Subcutaneous adipose tissue (tissue), 4 donors: ENCODE data around the gene SEPTIN8. TPM values are rescaled to one million over a fixed set of nuclear protein-coding genes. Genes with fewer than 3 reads are reported as not detected.

ENCODE experiments used
- total RNA-seq, 4 donors: library from RNA; depleted of rRNA; stranded (reverse); fragments of >200 nt; gene quantifications; one replicate each; pipeline ENCODE4 v1.1.0, GENCODE V29; 2016
- TF ChIP-seq, protein P1 (sequence below): fragments of 450-650 bp; IDR thresholded peaks from one replicate; pipeline ENCODE4 v1.5.1; 2016; ENCODE audit warnings: low read depth, mild to moderate bottlenecking, control low read depth, antibody characterized with exemption, moderate library complexity

The SEPTIN8 gene
- total RNA-seq, 4 donors from 2014 or later: 19.9 to 30.8 (median 22.4) TPM

DNA sequence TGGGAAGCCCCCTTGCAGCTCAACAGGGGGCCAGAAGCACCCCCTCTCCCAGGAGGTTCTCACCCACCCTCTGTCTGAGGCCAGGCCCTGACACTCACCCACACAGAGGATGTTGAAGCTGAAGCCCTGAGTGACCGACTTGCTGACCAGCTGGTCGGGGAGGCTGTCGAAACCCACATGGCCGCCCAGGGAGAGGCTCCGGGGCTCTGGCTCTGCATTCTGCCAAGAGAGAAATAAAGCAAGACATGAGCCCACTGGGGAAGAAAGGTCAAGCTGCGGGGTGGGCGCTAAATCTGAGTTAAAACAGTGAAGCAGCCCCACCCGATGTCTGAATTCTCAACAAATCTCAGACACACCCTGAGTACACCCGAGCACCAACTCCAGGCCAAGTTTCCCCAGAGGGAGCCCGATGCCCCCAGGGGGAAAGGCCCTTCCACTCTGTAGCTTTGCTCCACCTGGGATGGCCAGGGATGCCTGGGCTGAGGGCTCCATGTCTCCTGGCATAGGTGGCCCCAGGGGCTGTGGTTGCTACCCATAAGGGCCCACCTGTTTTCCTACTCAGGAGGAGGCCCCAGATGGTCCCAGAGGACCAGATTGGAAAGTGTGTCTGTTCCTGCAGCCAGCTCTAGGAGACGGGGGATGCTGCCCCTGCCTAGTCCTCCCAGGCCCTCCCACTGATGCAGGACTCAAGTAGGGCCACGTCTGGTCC lies 11.6 kb downstream of the SEPTIN8 start:
- TF ChIP-seq, protein P1, sequence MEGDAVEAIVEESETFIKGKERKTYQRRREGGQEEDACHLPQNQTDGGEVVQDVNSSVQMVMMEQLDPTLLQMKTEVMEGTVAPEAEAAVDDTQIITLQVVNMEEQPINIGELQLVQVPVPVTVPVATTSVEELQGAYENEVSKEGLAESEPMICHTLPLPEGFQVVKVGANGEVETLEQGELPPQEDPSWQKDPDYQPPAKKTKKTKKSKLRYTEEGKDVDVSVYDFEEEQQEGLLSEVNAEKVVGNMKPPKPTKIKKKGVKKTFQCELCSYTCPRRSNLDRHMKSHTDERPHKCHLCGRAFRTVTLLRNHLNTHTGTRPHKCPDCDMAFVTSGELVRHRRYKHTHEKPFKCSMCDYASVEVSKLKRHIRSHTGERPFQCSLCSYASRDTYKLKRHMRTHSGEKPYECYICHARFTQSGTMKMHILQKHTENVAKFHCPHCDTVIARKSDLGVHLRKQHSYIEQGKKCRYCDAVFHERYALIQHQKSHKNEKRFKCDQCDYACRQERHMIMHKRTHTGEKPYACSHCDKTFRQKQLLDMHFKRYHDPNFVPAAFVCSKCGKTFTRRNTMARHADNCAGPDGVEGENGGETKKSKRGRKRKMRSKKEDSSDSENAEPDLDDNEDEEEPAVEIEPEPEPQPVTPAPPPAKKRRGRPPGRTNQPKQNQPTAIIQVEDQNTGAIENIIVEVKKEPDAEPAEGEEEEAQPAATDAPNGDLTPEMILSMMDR: no peak

DNA sequence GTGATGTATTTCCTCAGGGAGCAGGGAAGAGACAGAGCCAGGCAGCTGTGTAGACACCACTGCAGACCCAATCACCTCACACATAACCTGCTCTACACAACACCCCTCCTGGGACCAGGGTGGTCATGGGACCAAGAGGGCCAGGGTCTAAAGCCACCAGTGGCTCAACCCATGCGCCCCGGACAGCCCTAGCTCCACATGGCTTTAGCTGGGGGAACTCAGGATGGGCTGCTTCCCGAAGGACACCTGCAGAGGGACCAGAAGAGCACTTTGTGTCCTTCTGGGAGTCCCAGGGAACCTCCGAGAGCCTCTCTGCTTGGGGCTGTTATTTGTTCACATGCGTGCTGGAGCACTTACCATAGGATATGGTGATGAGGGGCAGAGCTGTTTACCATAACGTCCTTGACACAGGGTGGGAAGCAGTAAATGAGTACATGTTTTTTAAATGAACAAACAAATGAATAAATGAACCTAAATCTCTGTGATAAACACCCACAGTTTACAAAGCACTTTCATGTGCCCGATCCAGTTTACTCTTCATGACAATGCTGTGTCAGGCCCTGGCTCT lies 12.3 kb downstream of the SEPTIN8 start:
- TF ChIP-seq, protein P1: no peak

DNA sequence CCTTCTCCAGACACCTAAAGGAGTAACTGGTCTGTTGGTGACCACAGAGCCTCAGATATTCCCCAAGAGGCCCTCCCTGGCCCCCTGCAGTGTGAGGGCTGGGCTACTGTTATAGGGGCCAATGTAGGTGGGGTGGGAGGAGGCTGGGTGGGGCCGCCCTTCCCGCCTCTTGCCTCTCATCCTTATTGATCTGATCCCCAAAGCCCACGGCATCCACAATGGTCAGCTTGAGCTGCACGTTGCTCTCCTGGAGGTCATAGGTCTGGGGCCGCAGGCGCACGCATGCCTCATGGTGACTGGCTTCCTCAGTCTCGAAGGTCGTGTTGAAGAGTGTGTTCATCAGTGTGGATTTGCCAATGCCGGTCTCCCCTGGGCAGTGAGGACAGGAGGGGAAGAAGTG lies 13.0 kb downstream of the SEPTIN8 start:
- TF ChIP-seq, protein P1: no peak

DNA sequence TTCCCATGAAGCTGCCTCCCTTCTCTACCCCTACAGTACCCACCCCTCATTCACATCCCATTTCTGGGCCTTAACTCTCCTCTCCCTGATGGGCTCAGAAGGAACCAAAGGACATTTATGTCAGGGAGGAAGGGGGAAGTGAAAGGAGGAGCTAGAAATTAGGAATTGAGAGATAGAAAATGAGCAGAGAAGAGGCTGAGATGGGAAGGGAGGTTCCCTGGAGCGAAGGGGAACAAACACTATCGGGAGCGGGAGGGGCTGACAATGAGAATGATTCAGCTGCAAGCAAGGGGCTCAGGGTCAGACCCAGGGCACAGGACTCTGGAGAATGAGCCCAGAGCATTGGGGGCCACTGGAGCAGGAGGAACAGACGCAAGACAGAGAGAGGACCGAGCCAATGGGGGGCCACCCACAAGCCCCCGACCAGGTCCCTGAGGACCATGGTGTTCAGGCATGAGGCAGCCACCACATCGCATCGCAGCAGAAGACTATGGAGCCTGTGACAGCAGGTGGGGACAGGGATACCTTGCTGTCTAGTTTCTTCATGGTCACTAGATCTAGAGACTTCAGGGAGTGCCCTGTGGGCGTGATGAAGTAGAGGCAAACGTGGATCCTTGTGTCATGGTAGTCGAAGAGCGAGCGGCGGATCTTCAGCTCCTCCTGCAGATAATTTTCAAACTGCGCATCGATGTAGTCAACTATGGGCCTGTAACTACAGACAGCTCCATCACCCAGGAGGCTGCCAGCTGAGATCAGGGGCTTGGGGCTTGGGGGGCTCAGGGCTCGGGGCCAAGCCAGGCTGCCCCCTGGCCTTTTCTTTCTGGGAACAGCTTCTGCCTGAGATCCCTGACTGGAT lies 13.6 kb downstream of the SEPTIN8 start:
- TF ChIP-seq, protein P1: no peak

DNA sequence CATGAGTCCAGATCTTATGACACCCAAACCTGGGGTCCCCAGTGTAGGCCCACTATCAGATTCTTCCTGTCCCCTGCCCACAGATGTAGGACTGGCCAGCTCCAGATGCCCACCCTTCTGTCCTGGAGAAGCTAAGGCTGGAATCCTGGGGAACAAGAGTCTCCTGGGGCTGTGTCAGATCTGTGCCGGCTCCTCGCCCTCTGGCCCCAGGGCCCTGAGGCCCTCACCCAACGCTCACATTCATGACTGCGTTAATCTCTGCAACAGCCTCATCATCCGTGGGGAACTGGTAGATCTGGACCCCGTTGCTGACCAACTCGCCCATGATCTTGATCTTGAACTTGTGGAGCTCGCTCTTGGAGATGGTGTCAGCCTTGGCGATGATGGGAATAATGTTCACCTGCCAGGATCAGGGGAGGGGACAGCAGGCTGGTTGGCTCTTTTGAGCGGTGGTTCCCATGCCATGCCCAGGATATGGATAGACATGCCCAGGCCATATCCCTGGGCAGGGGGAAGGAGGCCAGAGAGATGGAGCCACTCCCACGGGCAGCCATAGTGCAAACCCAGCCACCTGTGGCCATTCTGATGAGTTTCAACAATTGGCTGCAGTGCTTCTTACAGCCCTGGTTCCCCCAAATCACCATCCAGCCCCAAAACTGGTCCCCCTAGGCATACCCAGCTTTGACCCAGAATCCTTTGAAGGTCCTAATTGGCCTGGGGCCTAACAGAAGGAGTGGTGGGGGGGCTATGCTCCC lies 14.6 kb downstream of the SEPTIN8 start:
- TF ChIP-seq, protein P1: no peak

DNA sequence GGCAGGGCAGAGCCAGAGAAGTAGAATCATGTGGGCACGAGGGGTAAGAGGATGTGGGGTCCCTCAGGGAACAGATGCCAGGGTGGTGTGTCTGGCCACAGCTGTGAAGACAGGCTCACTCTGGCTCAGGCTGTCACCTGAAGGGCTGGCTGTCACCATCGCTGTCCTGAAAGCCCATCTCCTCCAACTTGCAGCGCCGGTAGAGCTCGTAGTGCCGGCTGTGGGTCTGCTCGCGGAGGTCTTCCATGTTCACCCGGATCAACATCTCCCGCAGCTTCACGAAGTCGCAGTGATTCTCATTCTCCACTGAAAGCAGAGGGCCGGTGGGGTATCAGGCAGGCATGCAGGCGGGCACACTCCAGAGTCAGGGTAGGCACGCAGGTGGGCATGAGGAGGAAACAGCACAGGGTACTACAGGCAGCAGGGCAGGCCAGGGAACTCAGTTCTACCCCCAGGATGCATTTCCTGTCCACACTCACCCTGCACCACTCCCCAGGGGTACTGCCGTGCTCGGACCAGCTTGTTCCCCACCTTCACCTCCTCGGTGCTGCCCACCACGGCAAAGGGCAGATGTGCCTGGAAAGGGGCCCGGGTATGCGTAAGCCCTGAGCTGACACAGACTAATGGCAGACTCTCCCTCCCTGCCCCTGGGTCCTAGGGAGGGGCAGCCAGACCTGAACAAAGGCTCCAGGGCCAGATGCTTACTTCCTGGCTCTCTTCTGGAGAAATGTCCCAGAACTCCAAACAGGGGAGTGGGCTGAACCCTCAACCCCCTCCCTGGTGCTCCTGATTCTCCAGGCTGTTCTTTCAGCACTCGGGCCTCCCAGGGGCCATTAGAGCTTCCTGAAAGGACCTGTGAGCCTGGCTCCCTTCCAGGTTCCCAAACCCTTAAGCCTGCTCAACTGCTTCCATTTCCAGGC lies 15.5 kb downstream of the SEPTIN8 start:
- TF ChIP-seq, protein P1: no peak
